ENCODE data around the gene STAT3. TPM values are rescaled to one million over a fixed set of nuclear protein-coding genes. Genes with fewer than 3 reads are reported as not detected.
A peak's percentile ranks its signal among the peaks of the same experiment; 100 is the strongest.

STAT3 gene
- polyA plus RNA-seq, 2 of the 4 experiments (the other 2 are of a cell fraction), result 72.8 to 97.8 TPM

DNA sequence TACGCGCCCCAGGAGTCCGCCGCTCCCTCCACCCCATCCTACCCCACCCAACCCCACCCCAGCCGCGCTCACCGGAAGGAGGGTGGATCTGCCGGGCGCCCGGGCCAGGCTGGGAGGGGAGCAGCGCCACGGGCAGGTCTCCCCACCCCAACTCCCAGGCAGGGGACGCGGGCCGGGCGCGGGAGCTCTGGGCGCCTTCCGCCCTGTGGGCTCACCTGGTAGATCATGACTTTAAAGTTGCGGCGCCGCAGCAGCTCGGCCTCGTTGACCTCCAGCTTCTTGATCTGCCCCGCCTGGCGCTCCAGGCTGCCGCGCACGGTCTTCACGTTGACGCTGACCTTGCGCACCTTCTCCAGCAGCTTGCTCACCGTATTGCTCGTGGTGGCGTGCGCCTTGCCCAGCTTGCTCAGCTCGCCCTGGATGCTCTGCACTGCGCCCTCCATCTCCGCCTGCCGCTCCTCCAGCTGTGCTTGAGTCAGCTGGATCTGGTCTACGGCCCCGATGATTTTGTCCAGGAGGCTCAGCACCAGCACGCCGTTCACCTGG lies 34.2 kb upstream of the STAT3 start:
- Histone ChIP-seq H3K4me3 (peak overlapping the region; percentile 93), H3K9me3 (no peaks in the 10 kb centered on the region), H3K27ac (peak overlapping the region; percentile 93 to 95), H3K4me1 (peaks cover 42% of the 10 kb centered on the region), H3K4me2 (peak overlapping the region; percentile 92)
- DNase-seq (ENCODE audit: low read depth in 1 of 2, low spot score in 1 of 2) (peak in 1 of 2 experiments; percentile 59), FAIRE-seq (no peak), ATAC-seq (peak; percentile 66 to 67)
- under 1% methylated on average over 31 of the region's 44 CpGs for WGBS (ENCODE audit: missing lambda C conversion rate)
- POLR2A ChIA-PET, result interaction anchor here (0.6 to 2.7 kb wide), 26 partner anchors 9 to 734 kb away, joined by 3 to 66 read pairs (median 6); partner anchors contain the start of genes EIF1, NAGLU and STAT3
- CTCF ChIA-PET, result interaction anchor here (1.0 to 12.1 kb wide), 16 partner anchors 9 to 155 kb away, joined by 3 to 213 read pairs (median 6); partner anchors contain the start of gene PSMC3IP
- no peak for TF ChIP-seq JUN (IDR thresholded peaks at IDR 0.05)
- no peak for TF ChIP-seq CBX8 (IDR thresholded peaks at IDR 0.05)
- TF ChIP-seq, protein P1, sequence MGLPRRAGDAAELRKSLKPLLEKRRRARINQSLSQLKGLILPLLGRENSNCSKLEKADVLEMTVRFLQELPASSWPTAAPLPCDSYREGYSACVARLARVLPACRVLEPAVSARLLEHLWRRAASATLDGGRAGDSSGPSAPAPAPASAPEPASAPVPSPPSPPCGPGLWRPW (IDR thresholded peaks at IDR 0.05), result no peak
- TF ChIP-seq HDAC2 (IDR thresholded peaks at IDR 0.05), result peak; percentile 92
- TF ChIP-seq, protein P2, sequence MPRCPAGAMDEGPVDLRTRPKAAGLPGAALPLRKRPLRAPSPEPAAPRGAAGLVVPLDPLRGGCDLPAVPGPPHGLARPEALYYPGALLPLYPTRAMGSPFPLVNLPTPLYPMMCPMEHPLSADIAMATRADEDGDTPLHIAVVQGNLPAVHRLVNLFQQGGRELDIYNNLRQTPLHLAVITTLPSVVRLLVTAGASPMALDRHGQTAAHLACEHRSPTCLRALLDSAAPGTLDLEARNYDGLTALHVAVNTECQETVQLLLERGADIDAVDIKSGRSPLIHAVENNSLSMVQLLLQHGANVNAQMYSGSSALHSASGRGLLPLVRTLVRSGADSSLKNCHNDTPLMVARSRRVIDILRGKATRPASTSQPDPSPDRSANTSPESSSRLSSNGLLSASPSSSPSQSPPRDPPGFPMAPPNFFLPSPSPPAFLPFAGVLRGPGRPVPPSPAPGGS (IDR thresholded peaks at IDR 0.05), result no peak
- TF ChIP-seq MAFK (IDR thresholded peaks at IDR 0.05; ENCODE audit: partially characterized antibody), result peak; percentile 13
- TF ChIP-seq, protein P3, sequence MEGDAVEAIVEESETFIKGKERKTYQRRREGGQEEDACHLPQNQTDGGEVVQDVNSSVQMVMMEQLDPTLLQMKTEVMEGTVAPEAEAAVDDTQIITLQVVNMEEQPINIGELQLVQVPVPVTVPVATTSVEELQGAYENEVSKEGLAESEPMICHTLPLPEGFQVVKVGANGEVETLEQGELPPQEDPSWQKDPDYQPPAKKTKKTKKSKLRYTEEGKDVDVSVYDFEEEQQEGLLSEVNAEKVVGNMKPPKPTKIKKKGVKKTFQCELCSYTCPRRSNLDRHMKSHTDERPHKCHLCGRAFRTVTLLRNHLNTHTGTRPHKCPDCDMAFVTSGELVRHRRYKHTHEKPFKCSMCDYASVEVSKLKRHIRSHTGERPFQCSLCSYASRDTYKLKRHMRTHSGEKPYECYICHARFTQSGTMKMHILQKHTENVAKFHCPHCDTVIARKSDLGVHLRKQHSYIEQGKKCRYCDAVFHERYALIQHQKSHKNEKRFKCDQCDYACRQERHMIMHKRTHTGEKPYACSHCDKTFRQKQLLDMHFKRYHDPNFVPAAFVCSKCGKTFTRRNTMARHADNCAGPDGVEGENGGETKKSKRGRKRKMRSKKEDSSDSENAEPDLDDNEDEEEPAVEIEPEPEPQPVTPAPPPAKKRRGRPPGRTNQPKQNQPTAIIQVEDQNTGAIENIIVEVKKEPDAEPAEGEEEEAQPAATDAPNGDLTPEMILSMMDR (IDR thresholded peaks at IDR 0.05), result no peak
- TF ChIP-seq, protein P4, sequence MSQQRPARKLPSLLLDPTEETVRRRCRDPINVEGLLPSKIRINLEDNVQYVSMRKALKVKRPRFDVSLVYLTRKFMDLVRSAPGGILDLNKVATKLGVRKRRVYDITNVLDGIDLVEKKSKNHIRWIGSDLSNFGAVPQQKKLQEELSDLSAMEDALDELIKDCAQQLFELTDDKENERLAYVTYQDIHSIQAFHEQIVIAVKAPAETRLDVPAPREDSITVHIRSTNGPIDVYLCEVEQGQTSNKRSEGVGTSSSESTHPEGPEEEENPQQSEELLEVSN (IDR thresholded peaks at IDR 0.05; ENCODE audit: borderline replicate concordance, low read depth), result 0 out of 2 replicates have a peak, but pooled peaks have one; percentile 45
- no peak for TF ChIP-seq NR3C1 (IDR thresholded peaks at IDR 0.05)
- TF ChIP-seq GATA3 (IDR thresholded peaks at IDR 0.05; ENCODE audit: borderline replicate concordance), result peak; percentile 8; the same call in 1 of the 2 replicates
- TF ChIP-seq, protein P5, sequence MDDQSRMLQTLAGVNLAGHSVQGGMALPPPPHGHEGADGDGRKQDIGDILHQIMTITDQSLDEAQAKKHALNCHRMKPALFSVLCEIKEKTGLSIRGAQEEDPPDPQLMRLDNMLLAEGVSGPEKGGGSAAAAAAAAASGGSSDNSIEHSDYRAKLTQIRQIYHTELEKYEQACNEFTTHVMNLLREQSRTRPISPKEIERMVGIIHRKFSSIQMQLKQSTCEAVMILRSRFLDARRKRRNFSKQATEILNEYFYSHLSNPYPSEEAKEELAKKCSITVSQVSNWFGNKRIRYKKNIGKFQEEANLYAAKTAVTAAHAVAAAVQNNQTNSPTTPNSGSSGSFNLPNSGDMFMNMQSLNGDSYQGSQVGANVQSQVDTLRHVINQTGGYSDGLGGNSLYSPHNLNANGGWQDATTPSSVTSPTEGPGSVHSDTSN (IDR thresholded peaks at IDR 0.05), result no peak
- no peak for TF ChIP-seq ZSCAN20 (CRISPR knock-in tag; IDR thresholded peaks at IDR 0.05)
- TF ChIP-seq POLR2A (IDR thresholded peaks at IDR 0.05; ENCODE audit: low read length), result 0 out of 2 replicates have a peak, but pooled peaks have one; percentile 12
- TF ChIP-seq PHF8 (IDR thresholded peaks at IDR 0.05; ENCODE audit: borderline replicate concordance, low read depth), result no peak
- no peak for TF ChIP-seq TFCP2L1 (CRISPR knock-in tag; IDR thresholded peaks at IDR 0.05)
- no peak for TF ChIP-seq FOXS1 (CRISPR knock-in tag; IDR thresholded peaks at IDR 0.05)
- no peak for TF ChIP-seq FOSB (CRISPR knock-in tag; IDR thresholded peaks at IDR 0.05)
- no peak for TF ChIP-seq RAD21 (conservative IDR thresholded peaks at IDR 0.05 in 1 of 2, IDR thresholded peaks at IDR 0.05 in 1 of 2)
- TF ChIP-seq ZFP36 (IDR thresholded peaks at IDR 0.05; ENCODE audit: borderline replicate concordance, partially characterized antibody), result no peak
- TF ChIP-seq RCOR1 (IDR thresholded peaks at IDR 0.05; ENCODE audit: low read depth, low read length), result no peak
- no peak for TF ChIP-seq NPAS2 (CRISPR knock-in tag; IDR thresholded peaks at IDR 0.05; ENCODE audit: borderline replicate concordance)
- TF ChIP-seq EHMT2 (IDR thresholded peaks at IDR 0.05; ENCODE audit: low read depth), result no peak
- no peak for TF ChIP-seq ESRRA (IDR thresholded peaks at IDR 0.05; ENCODE audit: borderline replicate concordance, low read length)
- TF ChIP-seq RARB (CRISPR knock-in tag; IDR thresholded peaks at IDR 0.05), result no peak
- TF ChIP-seq RNF2 (IDR thresholded peaks at IDR 0.05; ENCODE audit: borderline replicate concordance, low read depth), result 0 out of 2 replicates have a peak, but pooled peaks have one; percentile 72
- TF ChIP-seq CHD2 (IDR thresholded peaks at IDR 0.05; ENCODE audit: low read length, partially characterized antibody), result no peak
- TF ChIP-seq, protein P6, sequence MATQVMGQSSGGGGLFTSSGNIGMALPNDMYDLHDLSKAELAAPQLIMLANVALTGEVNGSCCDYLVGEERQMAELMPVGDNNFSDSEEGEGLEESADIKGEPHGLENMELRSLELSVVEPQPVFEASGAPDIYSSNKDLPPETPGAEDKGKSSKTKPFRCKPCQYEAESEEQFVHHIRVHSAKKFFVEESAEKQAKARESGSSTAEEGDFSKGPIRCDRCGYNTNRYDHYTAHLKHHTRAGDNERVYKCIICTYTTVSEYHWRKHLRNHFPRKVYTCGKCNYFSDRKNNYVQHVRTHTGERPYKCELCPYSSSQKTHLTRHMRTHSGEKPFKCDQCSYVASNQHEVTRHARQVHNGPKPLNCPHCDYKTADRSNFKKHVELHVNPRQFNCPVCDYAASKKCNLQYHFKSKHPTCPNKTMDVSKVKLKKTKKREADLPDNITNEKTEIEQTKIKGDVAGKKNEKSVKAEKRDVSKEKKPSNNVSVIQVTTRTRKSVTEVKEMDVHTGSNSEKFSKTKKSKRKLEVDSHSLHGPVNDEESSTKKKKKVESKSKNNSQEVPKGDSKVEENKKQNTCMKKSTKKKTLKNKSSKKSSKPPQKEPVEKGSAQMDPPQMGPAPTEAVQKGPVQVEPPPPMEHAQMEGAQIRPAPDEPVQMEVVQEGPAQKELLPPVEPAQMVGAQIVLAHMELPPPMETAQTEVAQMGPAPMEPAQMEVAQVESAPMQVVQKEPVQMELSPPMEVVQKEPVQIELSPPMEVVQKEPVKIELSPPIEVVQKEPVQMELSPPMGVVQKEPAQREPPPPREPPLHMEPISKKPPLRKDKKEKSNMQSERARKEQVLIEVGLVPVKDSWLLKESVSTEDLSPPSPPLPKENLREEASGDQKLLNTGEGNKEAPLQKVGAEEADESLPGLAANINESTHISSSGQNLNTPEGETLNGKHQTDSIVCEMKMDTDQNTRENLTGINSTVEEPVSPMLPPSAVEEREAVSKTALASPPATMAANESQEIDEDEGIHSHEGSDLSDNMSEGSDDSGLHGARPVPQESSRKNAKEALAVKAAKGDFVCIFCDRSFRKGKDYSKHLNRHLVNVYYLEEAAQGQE (IDR thresholded peaks at IDR 0.05), result no peak
- TF ChIP-seq KDM1A (IDR thresholded peaks at IDR 0.05; ENCODE audit: low read depth), result no peak
- TF ChIP-seq EP300 (IDR thresholded peaks at IDR 0.05), result no peak
- TF ChIP-seq EHF (CRISPR knock-in tag; IDR thresholded peaks at IDR 0.05), result no peak
- TF ChIP-seq HOXB13 (CRISPR knock-in tag; IDR thresholded peaks at IDR 0.05; ENCODE audit: low read depth), result no peak
- no peak for TF ChIP-seq ZNF302 (CRISPR knock-in tag; IDR thresholded peaks at IDR 0.05)
- no peak for TF ChIP-seq HEYL (CRISPR knock-in tag; IDR thresholded peaks at IDR 0.05)
- TF ChIP-seq RFX5 (IDR thresholded peaks at IDR 0.05), result no peak
